Activated naive CD4-positive, alpha-beta T cell treated with anti-CD3 and anti-CD28 coated beads, Interleukin-2, amount 10 ng/mL, durations not matched to agents 7 days and 5 days (primary cell): Measurements from ENCODE around the gene HYI.

Source experiments
- CTCF ChIA-PET: fragments of 350-600 bp; sonication (Branson Sonifier 250); formaldehyde crosslinking; loops from one replicate; lab custom pipeline; 2021; ENCODE audit warnings: antibody characterized with exemption; lab: Charles Lee
- DNase-seq: peaks from one replicate; pipeline ENCODE4 v3.0.0-alpha.2; 2020
- H3K27ac Mint-ChIP-seq: one replicate; pipeline ENCODE4 v1.8.0; 2021; ENCODE audit warnings: mild to moderate bottlenecking, moderate library complexity, mixed read lengths
- H3K27me3 Mint-ChIP-seq: one replicate; pipeline ENCODE4 v1.8.0; 2021; ENCODE audit warnings: mild to moderate bottlenecking, mixed read lengths
- H3K36me3 Mint-ChIP-seq: one replicate; pipeline ENCODE4 v1.8.0; 2021; ENCODE audit warnings: mixed read lengths
- H3K4me1 Mint-ChIP-seq: one replicate; pipeline ENCODE4 v1.8.0; 2021; ENCODE audit warnings: mixed read lengths
- H3K4me3 Mint-ChIP-seq: one replicate; pipeline ENCODE4 v1.8.0; 2021; ENCODE audit warnings: mild to moderate bottlenecking, moderate library complexity, mixed read lengths
- H3K9me3 Mint-ChIP-seq: one replicate; pipeline ENCODE4 v1.8.0; 2021; ENCODE audit warnings: mixed read lengths

Gene HYI

DNA sequence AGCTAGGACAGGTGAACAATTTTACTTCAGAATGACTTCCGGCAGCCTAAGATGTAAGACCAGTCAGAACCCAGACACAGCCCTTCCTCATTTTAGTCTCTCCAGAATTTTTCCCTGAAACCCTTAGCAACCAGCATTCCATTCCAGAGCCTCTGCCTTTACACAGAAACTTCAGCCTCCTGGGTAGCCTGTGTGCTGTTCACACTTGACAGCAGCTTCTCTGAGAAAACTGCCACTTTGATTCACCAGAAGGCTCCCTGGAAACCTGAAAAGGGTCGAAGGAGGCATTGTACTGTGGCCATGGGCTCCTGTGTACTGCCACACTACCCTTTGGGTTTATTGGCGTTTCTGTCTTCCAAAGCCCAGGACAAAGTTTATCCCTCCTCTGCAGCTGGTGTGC, 17.4 kb downstream of the HYI start:
- Mint-ChIP-seq H3K27ac (no peak overlapping the region), H3K4me3 (no peak overlapping the region), H3K27me3 (no peaks in the 10 kb centered on the region), H3K36me3 (peaks cover 22% of the 10 kb centered on the region), H3K9me3 (no peaks in the 10 kb centered on the region), H3K4me1 (peaks cover 5% of the 10 kb centered on the region)
- CTCF ChIA-PET: interaction anchor here (0.7 kb wide), 1 partner anchor 22 kb away, joined by 3 read pairs; no protein-coding TSS in a partner anchor
- no peak for DNase-seq

DNA sequence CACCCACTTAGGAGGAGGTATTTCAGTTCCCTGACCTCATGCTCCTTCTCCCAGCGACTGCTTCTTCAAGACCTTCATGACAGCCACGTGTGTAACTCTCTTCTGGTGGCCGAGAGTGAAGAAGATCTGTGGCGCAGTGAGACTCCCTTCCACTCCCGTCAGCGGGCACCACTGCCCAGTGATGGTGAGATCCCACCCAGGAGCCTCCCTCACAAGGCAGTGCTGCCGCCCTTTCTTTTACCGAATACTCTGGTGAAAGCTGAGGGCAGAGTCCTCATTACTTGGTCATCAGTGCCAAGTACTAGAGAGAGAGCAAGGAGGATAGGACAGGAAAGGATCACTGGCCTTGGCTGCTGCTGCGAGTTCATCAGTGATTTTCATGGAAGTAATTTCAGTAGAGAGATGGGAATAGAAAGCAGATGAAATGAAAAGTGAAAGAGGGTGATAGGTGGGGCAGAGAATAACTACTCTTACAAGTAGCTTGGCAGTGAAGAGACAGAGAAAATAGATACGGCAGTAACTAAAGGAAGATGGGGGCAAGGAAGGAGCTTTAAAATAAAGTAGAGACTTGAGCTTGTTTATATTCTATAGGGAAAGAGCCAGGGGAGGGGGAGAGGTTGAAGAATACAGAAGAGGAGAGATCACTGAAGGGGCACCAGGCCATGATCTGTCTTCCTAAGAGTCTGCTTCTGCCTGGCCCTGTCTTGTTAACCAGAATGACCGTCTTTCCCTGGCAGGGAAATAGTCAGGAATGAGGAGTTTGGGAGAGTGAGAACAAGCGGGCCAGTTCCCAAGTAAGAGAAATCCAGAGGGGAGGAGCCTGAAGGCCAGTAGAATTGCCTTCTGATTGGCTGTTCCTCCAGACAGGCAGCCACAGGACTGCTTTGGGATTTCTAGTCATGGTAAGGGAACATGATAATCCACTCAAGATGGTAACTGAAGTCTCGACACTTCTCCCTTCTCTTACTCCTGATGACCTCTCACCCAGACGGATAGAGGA, 18.3 kb downstream of the HYI start:
- H3K9me3 Mint-ChIP-seq: no peaks in the 10 kb centered on the region

DNA sequence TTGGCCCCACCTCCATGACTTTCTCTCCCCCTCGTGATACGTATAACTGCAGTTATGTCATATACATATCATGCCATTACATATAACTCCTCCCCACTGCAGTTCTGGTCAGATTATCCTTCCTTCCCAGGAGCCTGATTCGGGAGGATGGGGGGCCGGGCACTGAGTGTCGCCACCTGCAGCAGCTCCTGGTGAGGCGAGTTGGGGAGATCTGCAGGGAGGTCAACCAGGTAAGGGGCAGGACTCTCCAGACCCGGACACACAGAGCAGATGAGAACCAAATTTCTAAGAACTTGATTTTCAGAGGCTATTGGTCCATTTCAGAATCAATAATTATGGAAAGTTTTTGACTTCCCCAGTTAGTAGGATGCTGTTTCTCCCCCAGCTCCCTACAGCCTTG, 19.5 kb downstream of the HYI start:
- no peak overlapping the region for H3K4me3 Mint-ChIP-seq
- H3K4me1 Mint-ChIP-seq: peaks cover 5% of the 10 kb centered on the region
- no peaks in the 10 kb centered on the region for H3K27me3 Mint-ChIP-seq
- peaks cover 30% of the 10 kb centered on the region for H3K36me3 Mint-ChIP-seq
- CTCF ChIA-PET: no interaction called here
- no peaks in the 10 kb centered on the region for H3K9me3 Mint-ChIP-seq
- DNase-seq: no peak
- H3K27ac Mint-ChIP-seq: no peak overlapping the region

More for the DNA sequence above, 18.3 kb downstream of the HYI start:
- CTCF ChIA-PET: interaction anchor here (0.7 kb wide), 1 partner anchor 21 kb away, joined by 3 read pairs; no protein-coding TSS in a partner anchor
- Mint-ChIP-seq H3K27ac (peak overlapping the region; percentile 24), H3K36me3 (peaks cover 26% of the 10 kb centered on the region), H3K4me1 (peaks cover 5% of the 10 kb centered on the region), H3K27me3 (no peaks in the 10 kb centered on the region), H3K4me3 (no peak overlapping the region)
- DNase-seq: peak; percentile 3

DNA sequence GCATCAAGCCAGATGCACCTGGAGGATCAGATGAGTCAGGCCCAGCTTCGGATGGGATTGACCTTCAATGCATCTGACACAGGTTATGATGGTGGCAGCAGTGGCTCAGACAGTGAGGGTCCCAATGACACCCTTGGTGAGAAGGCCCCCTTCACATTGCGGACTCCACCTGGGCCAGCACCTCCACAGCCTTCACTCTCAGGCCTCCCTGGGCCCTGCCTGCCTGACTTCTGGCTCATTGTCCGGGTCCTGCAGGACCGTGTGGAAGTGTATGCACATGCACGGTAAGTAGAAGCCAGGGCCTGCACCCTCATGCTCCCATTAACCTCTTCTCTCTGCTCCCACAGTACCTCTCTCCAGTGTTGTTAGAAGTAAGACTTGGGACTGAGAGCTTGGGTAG, 20.8 kb downstream of the HYI start:
- no peak for DNase-seq
- Mint-ChIP-seq H3K27ac (no peak overlapping the region), H3K9me3 (no peaks in the 10 kb centered on the region), H3K27me3 (no peaks in the 10 kb centered on the region), H3K4me1 (peaks cover 5% of the 10 kb centered on the region), H3K4me3 (no peak overlapping the region), H3K36me3 (peaks cover 28% of the 10 kb centered on the region)
- CTCF ChIA-PET: no interaction called here

- CTCF ChIA-PET: no interaction called here
- Mint-ChIP-seq H3K27ac (no peak overlapping the region), H3K9me3 (no peaks in the 10 kb centered on the region), H3K36me3 (peaks cover 28% of the 10 kb centered on the region), H3K4me1 (peaks cover 5% of the 10 kb centered on the region), H3K27me3 (no peaks in the 10 kb centered on the region), H3K4me3 (no peak overlapping the region)
- no peak for DNase-seq
Measured at GRCh38 chr1:43432171-43432860, 21.4 kb downstream of the HYI start.

DNA sequence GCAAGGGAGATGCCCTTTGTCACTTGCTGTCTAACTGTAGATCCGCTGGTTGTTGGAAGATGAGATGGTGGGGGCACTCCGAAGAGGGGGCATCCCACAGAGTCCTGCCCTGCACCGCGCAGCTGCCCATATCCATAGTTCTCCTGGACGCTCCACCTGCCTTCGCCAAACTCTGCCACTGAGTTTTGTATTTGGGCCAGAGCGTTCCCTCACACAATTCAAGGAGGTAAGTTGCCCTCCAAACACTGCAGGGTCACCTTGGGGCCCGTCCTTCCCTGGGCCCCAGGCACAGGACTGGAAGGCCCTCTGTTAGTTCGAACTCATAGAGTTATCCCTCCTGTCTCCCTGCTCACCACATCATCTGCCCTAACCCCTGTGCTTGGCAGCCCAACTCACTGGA, 22.1 kb downstream of the HYI start:
- Mint-ChIP-seq H3K27ac (no peak overlapping the region), H3K36me3 (peaks cover 34% of the 10 kb centered on the region), H3K4me1 (peaks cover 5% of the 10 kb centered on the region), H3K27me3 (no peaks in the 10 kb centered on the region), H3K9me3 (no peaks in the 10 kb centered on the region), H3K4me3 (no peak overlapping the region)
- DNase-seq: no peak
- CTCF ChIA-PET: no interaction called here

DNA sequence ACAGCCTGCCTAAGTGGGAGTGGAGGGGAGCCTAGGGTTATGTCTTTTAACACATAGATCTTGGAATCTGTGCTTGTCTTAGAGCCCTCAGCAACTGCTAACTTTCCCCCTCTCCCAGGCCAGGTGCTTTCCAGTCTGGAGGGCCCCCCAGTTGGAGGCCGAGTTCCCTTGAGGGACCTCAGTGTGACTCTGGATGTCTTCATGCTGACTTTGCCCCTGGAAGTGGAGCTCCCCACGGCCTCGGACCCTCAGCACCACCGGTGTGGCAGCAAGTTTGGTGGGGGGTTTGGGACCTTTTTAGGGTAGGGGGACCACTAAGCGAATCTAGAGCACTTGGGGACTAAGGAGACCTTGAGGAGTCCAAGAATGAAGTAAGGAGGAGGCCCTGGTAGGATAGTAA, 22.9 kb downstream of the HYI start:
- H3K9me3 Mint-ChIP-seq: no peaks in the 10 kb centered on the region
- no peak overlapping the region for H3K27ac Mint-ChIP-seq
- peaks cover 5% of the 10 kb centered on the region for H3K4me1 Mint-ChIP-seq
- peaks cover 35% of the 10 kb centered on the region for H3K36me3 Mint-ChIP-seq
- DNase-seq: no peak
- H3K4me3 Mint-ChIP-seq: no peak overlapping the region
- CTCF ChIA-PET: no interaction called here
- no peaks in the 10 kb centered on the region for H3K27me3 Mint-ChIP-seq

GRCh38 chr1:43427941-43428340, 25.8 kb downstream of the HYI start:
- no peak for DNase-seq
- Mint-ChIP-seq H3K9me3 (no peaks in the 10 kb centered on the region), H3K36me3 (peaks cover 38% of the 10 kb centered on the region), H3K27ac (no peak overlapping the region), H3K4me3 (no peak overlapping the region), H3K27me3 (no peaks in the 10 kb centered on the region), H3K4me1 (no peaks in the 10 kb centered on the region)
- CTCF ChIA-PET: interaction anchor here (2.2 kb wide), 1 partner anchor 14 kb away, joined by 5 read pairs; no protein-coding TSS in a partner anchor

GRCh38 chr1:43427524-43427923, 26.2 kb downstream of the HYI start:
- DNase-seq: no peak
- CTCF ChIA-PET: interaction anchor here (2.2 kb wide), 1 partner anchor 13 kb away, joined by 5 read pairs; no protein-coding TSS in a partner anchor
- H3K36me3 Mint-ChIP-seq: peaks cover 41% of the 10 kb centered on the region
- H3K9me3 Mint-ChIP-seq: no peaks in the 10 kb centered on the region
- H3K27me3 Mint-ChIP-seq: no peaks in the 10 kb centered on the region
- H3K4me3 Mint-ChIP-seq: no peak overlapping the region
- no peak overlapping the region for H3K27ac Mint-ChIP-seq
- no peaks in the 10 kb centered on the region for H3K4me1 Mint-ChIP-seq

- H3K4me1 Mint-ChIP-seq: no peaks in the 10 kb centered on the region
- no peaks in the 10 kb centered on the region for H3K27me3 Mint-ChIP-seq
- CTCF ChIA-PET: interaction anchor here (2.2 kb wide), 1 partner anchor 12 kb away, joined by 5 read pairs; no protein-coding TSS in a partner anchor
- peaks cover 44% of the 10 kb centered on the region for H3K36me3 Mint-ChIP-seq
- no peak overlapping the region for H3K27ac Mint-ChIP-seq
- H3K9me3 Mint-ChIP-seq: no peaks in the 10 kb centered on the region
- no peak for DNase-seq
- no peak overlapping the region for H3K4me3 Mint-ChIP-seq
Measured at GRCh38 chr1:43426221-43426620, 27.5 kb downstream of the HYI start.

DNA sequence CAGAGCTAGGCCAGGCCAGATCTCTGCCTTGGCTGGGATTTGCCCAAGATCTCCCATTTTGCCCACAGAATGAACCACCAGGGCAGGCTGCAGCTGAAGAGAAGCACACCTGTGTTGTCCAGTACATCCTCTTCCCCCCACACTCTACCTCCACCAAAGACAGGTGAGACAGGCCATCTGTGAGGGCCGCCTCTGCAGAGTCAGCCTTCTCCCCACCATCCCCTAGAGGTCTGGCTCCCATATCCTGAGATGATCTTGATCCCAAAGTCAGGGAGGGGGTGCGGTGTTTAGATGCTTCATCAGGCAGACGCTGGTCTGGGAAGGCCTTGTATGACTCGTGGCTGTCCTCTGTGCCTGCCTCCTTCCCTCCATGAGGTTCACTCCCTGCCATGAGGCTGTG, 28.7 kb downstream of the HYI start:
- H3K27ac Mint-ChIP-seq: no peak overlapping the region
- H3K36me3 Mint-ChIP-seq: peaks cover 45% of the 10 kb centered on the region
- no peaks in the 10 kb centered on the region for H3K9me3 Mint-ChIP-seq
- CTCF ChIA-PET: no interaction called here
- no peaks in the 10 kb centered on the region for H3K4me1 Mint-ChIP-seq
- no peak for DNase-seq
- no peaks in the 10 kb centered on the region for H3K27me3 Mint-ChIP-seq
- H3K4me3 Mint-ChIP-seq: no peak overlapping the region

GRCh38 chr1:43423672-43424550, 29.8 kb downstream of the HYI start:
- no peak overlapping the region for H3K27ac Mint-ChIP-seq
- H3K4me3 Mint-ChIP-seq: no peak overlapping the region
- H3K9me3 Mint-ChIP-seq: no peaks in the 10 kb centered on the region
- CTCF ChIA-PET: no interaction called here
- no peaks in the 10 kb centered on the region for H3K4me1 Mint-ChIP-seq
- no peak for DNase-seq
- no peaks in the 10 kb centered on the region for H3K27me3 Mint-ChIP-seq
- peaks cover 44% of the 10 kb centered on the region for H3K36me3 Mint-ChIP-seq

GRCh38 chr1:43422995-43423671, 30.6 kb downstream of the HYI start:
- Mint-ChIP-seq H3K27me3 (no peaks in the 10 kb centered on the region), H3K27ac (no peak overlapping the region), H3K4me1 (no peaks in the 10 kb centered on the region), H3K4me3 (no peak overlapping the region), H3K9me3 (no peaks in the 10 kb centered on the region), H3K36me3 (peaks cover 44% of the 10 kb centered on the region)
- CTCF ChIA-PET: no interaction called here
- no peak for DNase-seq
